ES-I3 (cell line): ENCODE results near the gene ITCH.
"Not testable (repeated sequence)": the region's sequence is repeated elsewhere in the genome, so short reads cannot be mapped to it uniquely, and the experiment has no call there.

Experiments used
- H3K36me3 ChIP-seq: 2 replicates; pipeline ENCODE4 v1.6.1; 2013; ENCODE audit warnings: mild to moderate bottlenecking, low read length, control low read depth, moderate library complexity; ENCODE audit not compliant: insufficient read depth
- H3K4me1 ChIP-seq: 2 replicates; pipeline ENCODE4 v1.6.1; 2013; ENCODE audit warnings: mild to moderate bottlenecking, control low read depth, low read length; ENCODE audit not compliant: insufficient read depth
- H3K9ac ChIP-seq: 2 replicates; pipeline ENCODE4 v1.6.1; 2013; ENCODE audit warnings: low read depth, mild to moderate bottlenecking, low read length, moderate library complexity
- H3K9me3 ChIP-seq: 2 replicates; pipeline ENCODE4 v1.6.1; 2013; ENCODE audit warnings: mild to moderate bottlenecking, low read length, moderate library complexity; ENCODE audit not compliant: control insufficient read depth, insufficient read depth

ITCH gene

GRCh38 chr20:34431168-34431567, 68.1 kb downstream of the ITCH start:
- Histone ChIP-seq H3K4me1 (no peaks in the 10 kb centered on the region), H3K9me3 (no peaks in the 10 kb centered on the region), H3K36me3 (peaks cover 6% of the 10 kb centered on the region; the same call in 1 of the 2 replicates), H3K9ac (no peak overlapping the region)

GRCh38 chr20:34432663-34433062, 69.6 kb downstream of the ITCH start:
- H3K36me3 ChIP-seq, result not testable (repeated sequence)

GRCh38 chr20:34433391-34433790, 70.3 kb downstream of the ITCH start:
- peaks cover 4% of the 10 kb centered on the region for H3K36me3 ChIP-seq
- H3K9me3 ChIP-seq, result no peaks in the 10 kb centered on the region
- H3K9ac ChIP-seq, result no peak overlapping the region
- H3K4me1 ChIP-seq, result no peaks in the 10 kb centered on the region

More at GRCh38 chr20:34432663-34433062, 69.6 kb downstream of the ITCH start:
- not testable (repeated sequence) for H3K9me3 ChIP-seq, H3K9ac ChIP-seq, H3K4me1 ChIP-seq

GRCh38 chr20:34435589-34435988, 72.5 kb downstream of the ITCH start:
- Histone ChIP-seq H3K9me3 (no peaks in the 10 kb centered on the region), H3K9ac (no peak overlapping the region), H3K4me1 (no peaks in the 10 kb centered on the region), H3K36me3 (peaks cover 10% of the 10 kb centered on the region)

GRCh38 chr20:34437330-34437986, 74.4 kb downstream of the ITCH start:
- Histone ChIP-seq H3K36me3 (peaks cover 19% of the 10 kb centered on the region), H3K9me3 (no peaks in the 10 kb centered on the region), H3K9ac (no peak overlapping the region), H3K4me1 (no peaks in the 10 kb centered on the region)

GRCh38 chr20:34439168-34439567, 76.1 kb downstream of the ITCH start:
- Histone ChIP-seq H3K9me3 (no peaks in the 10 kb centered on the region), H3K36me3 (peaks cover 19% of the 10 kb centered on the region), H3K9ac (no peak overlapping the region), H3K4me1 (no peaks in the 10 kb centered on the region)

- H3K9ac ChIP-seq, result not testable (repeated sequence)
Measured at GRCh38 chr20:34441423-34441822, 78.3 kb downstream of the ITCH start.

GRCh38 chr20:34443546-34443945, 80.5 kb downstream of the ITCH start:
- H3K9ac ChIP-seq, result no peak overlapping the region
- peaks cover 26% of the 10 kb centered on the region; the same call in 1 of the 2 replicates for H3K36me3 ChIP-seq
- H3K9me3 ChIP-seq, result no peaks in the 10 kb centered on the region
- H3K4me1 ChIP-seq, result no peaks in the 10 kb centered on the region

More at GRCh38 chr20:34441423-34441822, 78.3 kb downstream of the ITCH start:
- H3K36me3 ChIP-seq, result peaks cover 23% of the 10 kb centered on the region
- H3K9me3 ChIP-seq, H3K4me1 ChIP-seq: not testable (repeated sequence)

GRCh38 chr20:34445177-34446065, 82.3 kb downstream of the ITCH start:
- Histone ChIP-seq H3K4me1 (no peaks in the 10 kb centered on the region), H3K9me3 (no peaks in the 10 kb centered on the region), H3K9ac (no peak overlapping the region), H3K36me3 (peaks cover 17% of the 10 kb centered on the region; the same call in 1 of the 2 replicates)

GRCh38 chr20:34448517-34448916, 85.4 kb downstream of the ITCH start:
- H3K9ac ChIP-seq, result no peak overlapping the region
- peaks cover 9% of the 10 kb centered on the region for H3K36me3 ChIP-seq
- H3K4me1 ChIP-seq, result no peaks in the 10 kb centered on the region
- no peaks in the 10 kb centered on the region for H3K9me3 ChIP-seq

GRCh38 chr20:34449674-34450592, 86.9 kb downstream of the ITCH start:
- H3K4me1 ChIP-seq, result no peaks in the 10 kb centered on the region
- no peaks in the 10 kb centered on the region for H3K9me3 ChIP-seq
- H3K9ac ChIP-seq, result no peak overlapping the region
- H3K36me3 ChIP-seq, result peaks cover 9% of the 10 kb centered on the region

GRCh38 chr20:34452281-34452982, 89.4 kb downstream of the ITCH start:
- Histone ChIP-seq H3K36me3 (peaks cover 7% of the 10 kb centered on the region), H3K9me3 (no peaks in the 10 kb centered on the region), H3K9ac (no peak overlapping the region), H3K4me1 (no peaks in the 10 kb centered on the region)

GRCh38 chr20:34458631-34459030, 95.6 kb downstream of the ITCH start:
- Histone ChIP-seq H3K36me3 (peaks cover 5% of the 10 kb centered on the region), H3K9ac (no peak overlapping the region), H3K4me1 (no peaks in the 10 kb centered on the region), H3K9me3 (no peaks in the 10 kb centered on the region)
